Glutamatergic neuron (in vitro differentiated cells): Measurements from ENCODE around the gene CDH4. TPM values are rescaled to one million over a fixed set of nuclear protein-coding genes. Genes with fewer than 3 reads are reported as not detected.

ENCODE experiments used
- DNase-seq: peaks from one replicate; pipeline ENCODE4 v3.0.0; 2022
- H3K27ac Mint-ChIP-seq: one replicate; pipeline ENCODE4 v1.8.0; 2020; ENCODE audit warnings: mild to moderate bottlenecking, mixed read lengths, inconsistent platforms; ENCODE audit not compliant: unreplicated experiment
- H3K27me3 Mint-ChIP-seq: one replicate; pipeline ENCODE4 v1.8.0; 2020; ENCODE audit warnings: mild to moderate bottlenecking, moderate library complexity, mixed read lengths, inconsistent platforms; ENCODE audit not compliant: unreplicated experiment
- H3K36me3 Mint-ChIP-seq: one replicate; pipeline ENCODE4 v1.8.0; 2020; ENCODE audit warnings: mild to moderate bottlenecking, mixed read lengths, inconsistent platforms; ENCODE audit not compliant: unreplicated experiment
- H3K4me1 Mint-ChIP-seq: one replicate; pipeline ENCODE4 v1.8.0; 2020; ENCODE audit warnings: mild to moderate bottlenecking, low read depth, mixed read lengths, inconsistent platforms; ENCODE audit not compliant: unreplicated experiment
- H3K4me3 Mint-ChIP-seq: one replicate; pipeline ENCODE4 v1.8.0; 2020; ENCODE audit warnings: mild to moderate bottlenecking, mixed read lengths, inconsistent platforms; ENCODE audit not compliant: unreplicated experiment
- H3K9me3 Mint-ChIP-seq: one replicate; pipeline ENCODE4 v1.8.0; 2020; ENCODE audit warnings: mild to moderate bottlenecking, moderate library complexity, mixed read lengths, inconsistent platforms; ENCODE audit not compliant: unreplicated experiment
- CTCF ChIP-seq: fragments of 200-600 bp; sonication (generic); IDR thresholded peaks from one replicate; pipeline ENCODE4 v1.5.0; 2021; ENCODE audit not compliant: partially characterized antibody, unreplicated experiment
- total RNA-seq: library from RNA; stranded (reverse); fragmentation: NEBNext Ultra II Directional; extraction: Animal tissue kit (Norgen Biotek cat#: 25700); gene quantifications from one replicate; pipeline ENCODE4 v1.2.1, GENCODE V29; 2021; ENCODE audit not compliant: unreplicated experiment

The CDH4 gene
- total RNA-seq, 1 donor from 2014 or later, result 1.2 TPM

- H3K4me1 Mint-ChIP-seq, result peaks cover 8% of the 10 kb centered on the region
- H3K27ac Mint-ChIP-seq, result no peak overlapping the region
- H3K4me3 Mint-ChIP-seq, result no peak overlapping the region
- peaks cover 10% of the 10 kb centered on the region for H3K27me3 Mint-ChIP-seq
- peaks cover 2% of the 10 kb centered on the region for H3K9me3 Mint-ChIP-seq
- DNase-seq, result no peak
- no peaks in the 10 kb centered on the region for H3K36me3 Mint-ChIP-seq
- no peak for TF ChIP-seq CTCF
These were observed 269.8 kb downstream of the CDH4 start for GRCh38 chr20:61521687-61522420.

DNA sequence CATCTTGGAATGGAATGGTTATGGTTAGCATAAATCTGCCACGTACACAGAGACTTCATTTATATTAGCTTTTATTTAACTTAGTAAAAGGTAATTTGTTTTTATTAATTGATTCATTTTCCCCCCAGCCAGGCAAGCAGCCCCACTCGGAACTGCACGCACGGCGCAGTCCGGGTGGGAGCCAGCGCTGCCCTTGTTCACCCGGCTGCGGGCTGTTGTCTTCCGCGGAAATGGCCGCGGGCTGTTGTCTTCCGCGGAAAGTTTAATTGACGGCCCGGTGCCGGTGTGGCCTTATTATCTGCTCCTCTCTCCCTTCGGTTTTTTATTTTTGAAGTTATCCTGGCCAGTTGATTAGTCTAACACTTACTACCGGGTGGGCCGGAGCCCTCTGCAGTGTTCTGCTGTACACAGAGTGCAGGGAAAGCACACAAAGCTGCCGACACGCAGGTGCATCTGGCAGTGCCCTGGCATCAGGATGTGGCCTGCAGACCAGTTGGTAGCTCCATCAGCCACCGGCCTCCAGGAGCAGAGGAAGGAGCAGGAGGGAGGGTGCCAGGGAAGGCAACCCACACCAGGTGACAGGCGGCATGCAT is 270.5 kb downstream of the CDH4 start:
- TF ChIP-seq CTCF, result no peak
- H3K9me3 Mint-ChIP-seq, result peaks cover 2% of the 10 kb centered on the region
- no peak for DNase-seq
- no peaks in the 10 kb centered on the region for H3K36me3 Mint-ChIP-seq
- peaks cover 7% of the 10 kb centered on the region for H3K4me1 Mint-ChIP-seq
- H3K27me3 Mint-ChIP-seq, result peaks cover 10% of the 10 kb centered on the region
- no peak overlapping the region for H3K27ac Mint-ChIP-seq
- H3K4me3 Mint-ChIP-seq, result no peak overlapping the region

DNA sequence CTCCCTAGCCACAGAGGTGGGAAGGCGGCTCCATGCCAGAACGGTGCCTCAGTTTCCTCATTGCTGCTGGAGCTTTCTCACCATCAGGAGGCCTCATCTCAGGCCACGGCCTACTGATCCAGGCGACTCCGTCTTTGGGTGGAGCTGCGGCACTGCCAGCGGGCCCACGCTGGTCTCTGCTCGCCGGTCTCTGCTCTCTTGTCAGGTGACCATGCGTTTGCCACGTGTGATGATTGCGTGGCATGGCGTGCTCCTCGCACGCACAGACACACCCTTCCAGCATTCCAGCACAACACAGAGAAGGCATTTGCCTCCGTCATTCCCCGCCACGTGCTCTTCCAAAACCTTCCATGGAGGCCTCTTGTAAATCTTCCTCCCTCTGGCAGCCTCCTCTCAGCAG is 271.1 kb downstream of the CDH4 start:
- H3K4me1 Mint-ChIP-seq, result peaks cover 7% of the 10 kb centered on the region
- H3K27me3 Mint-ChIP-seq, result peaks cover 12% of the 10 kb centered on the region
- no peak for DNase-seq
- TF ChIP-seq CTCF, result no peak
- no peaks in the 10 kb centered on the region for H3K36me3 Mint-ChIP-seq
- H3K9me3 Mint-ChIP-seq, result peaks cover 2% of the 10 kb centered on the region
- H3K4me3 Mint-ChIP-seq, result no peak overlapping the region
- H3K27ac Mint-ChIP-seq, result no peak overlapping the region

DNA sequence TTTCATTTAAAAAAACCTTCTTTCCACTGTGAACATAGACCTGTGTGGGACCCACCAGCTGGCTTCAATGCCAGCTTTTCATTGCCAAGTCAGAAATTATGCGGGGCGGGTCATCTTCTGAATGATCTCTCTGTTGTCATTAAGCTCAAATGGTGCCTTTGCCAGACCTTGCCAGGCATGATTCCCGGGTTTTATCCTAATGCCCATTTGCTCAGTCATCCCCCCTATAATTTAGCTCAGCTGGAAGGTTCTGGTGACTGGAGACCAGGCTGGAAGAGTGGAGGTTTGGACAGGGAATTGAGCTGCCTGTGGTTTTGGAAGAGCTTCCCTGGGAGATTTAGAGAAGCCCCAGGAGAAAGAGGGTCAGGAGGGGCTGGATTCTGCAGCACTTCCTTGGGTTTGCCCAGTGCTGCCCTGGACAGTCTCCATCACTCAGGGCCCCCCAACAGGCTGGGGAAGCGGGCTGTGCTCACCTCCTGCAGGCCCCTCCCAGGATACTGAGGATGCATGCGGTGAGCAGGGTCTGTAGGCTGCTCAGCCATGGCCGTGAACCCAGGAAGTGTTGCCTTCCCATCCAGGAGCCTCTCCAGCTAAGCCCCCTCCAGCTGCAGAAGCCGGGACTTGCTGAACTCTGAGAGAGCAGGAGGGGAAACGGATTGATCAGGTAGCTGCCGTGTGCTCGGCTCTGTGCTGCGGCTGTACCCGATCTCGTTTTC is 273.0 kb downstream of the CDH4 start:
- Mint-ChIP-seq H3K4me3 (no peak overlapping the region), H3K27ac (no peak overlapping the region), H3K4me1 (peaks cover 7% of the 10 kb centered on the region), H3K9me3 (no peaks in the 10 kb centered on the region), H3K27me3 (peaks cover 10% of the 10 kb centered on the region), H3K36me3 (no peaks in the 10 kb centered on the region)
- no peak for DNase-seq
- no peak for TF ChIP-seq CTCF
